ENCODE measurements around the gene ORMDL3. TPM values are rescaled to one million over a fixed set of nuclear protein-coding genes. Genes with fewer than 3 reads are reported as not detected.

Gene ORMDL3
- total RNA-seq, 1 experiment from 2014 or later = 58.6 TPM

- Mint-ChIP-seq H3K36me3 (ENCODE audit: insufficient read depth in 1 of 3, low read depth in 3 of 3) (no peaks in the 10 kb centered on the region), H3K27ac (peak overlapping the region in 1 of 3 experiments; percentile 72; a peak in 1 of 7 replicates), H3K9me3 (no peaks in the 10 kb centered on the region), H3K4me1 (peaks cover 7 to 24% of the 10 kb centered on the region in 2 experiments), H3K27me3 (ENCODE audit: low read depth) (peaks cover 11% of the 10 kb centered on the region), H3K4me3 (no peak overlapping the region)
- H3T11ph ChIP-seq (ENCODE audit: low read length) = no peak overlapping the region
- H3K14ac ChIP-seq (ENCODE audit: insufficient read depth, low read length) = no peak overlapping the region
- no peaks in the 10 kb centered on the region for H3K9me3 ChIP-seq (ENCODE audit: control insufficient read depth, low read depth, low read length)
- H3K23ac ChIP-seq (ENCODE audit: insufficient read length, low read depth, low read length) = no peak overlapping the region
- H2BK5ac ChIP-seq (ENCODE audit: insufficient read length, low read length) = no peak overlapping the region
- H3K9ac ChIP-seq (ENCODE audit: extremely low read depth, insufficient read length, low read length) = no peak overlapping the region
- no peak overlapping the region for H3K4ac ChIP-seq (ENCODE audit: low read depth, low read length)
- no peak for DNase-seq
- H3K27ac ChIP-seq (ENCODE audit: insufficient read length, low read depth, low read length) = no peak overlapping the region
- no peak overlapping the region for H2AK5ac ChIP-seq (ENCODE audit: insufficient read length, low read length)
- no CpG with 5 or more reads among the region's 16 CpGs for WGBS (ENCODE audit: extremely low coverage, insufficient read length, low lambda C conversion rate)
- no peaks in the 10 kb centered on the region for H3K79me1 ChIP-seq (ENCODE audit: insufficient read depth, low read depth, low read length, poor library complexity, severe bottlenecking)
- no peak overlapping the region for H3K56ac ChIP-seq (ENCODE audit: insufficient read length, low read depth, low read length)
- H4K91ac ChIP-seq (ENCODE audit: insufficient read length, low read depth, low read length) = no peak overlapping the region
- no peak overlapping the region for H2BK20ac ChIP-seq (ENCODE audit: low read depth, low read length, poor library complexity, severe bottlenecking)
- H3K27me3 ChIP-seq (ENCODE audit: insufficient read depth, low read length) = no peaks in the 10 kb centered on the region
- no peaks in the 10 kb centered on the region for H3K79me2 ChIP-seq (ENCODE audit: insufficient read depth, low read length)
- TF ChIP-seq CTCF (conservative IDR thresholded peaks at IDR 0.05) = no peak
- no peak overlapping the region for H3K18ac ChIP-seq (ENCODE audit: insufficient read length, low read depth, low read length)
- no peaks in the 10 kb centered on the region; the same call in 1 of the 2 replicates for H3K4me1 ChIP-seq (ENCODE audit: insufficient read depth, low read length)
- no peaks in the 10 kb centered on the region for H3K23me2 ChIP-seq (ENCODE audit: insufficient read length, low read depth, low read length, poor library complexity, severe bottlenecking)
- no peak overlapping the region for H4K8ac ChIP-seq (replicated peaks; ENCODE audit: insufficient read length, low read depth, low read length)
- no peak overlapping the region for H2AFZ ChIP-seq (ENCODE audit: low read length)
- no peak overlapping the region for H3K4me2 ChIP-seq (ENCODE audit: insufficient read depth, insufficient read length, low read length)
- H2BK120ac ChIP-seq (ENCODE audit: low read depth, low read length, poor library complexity, severe bottlenecking) = no peak overlapping the region
- H2BK12ac ChIP-seq (ENCODE audit: insufficient read length, low read depth, low read length) = no peak overlapping the region
- H4K5ac ChIP-seq (ENCODE audit: insufficient read length, low read depth, low read length) = no peak overlapping the region
- H2BK15ac ChIP-seq (ENCODE audit: low read depth, low read length) = no peak overlapping the region
- H4K20me1 ChIP-seq (ENCODE audit: control insufficient read depth, insufficient read depth, insufficient read length) = no peaks in the 10 kb centered on the region
These were observed 17.0 kb upstream of the ORMDL3 start for GRCh38 chr17:39944393-39944711.

All from H9 (cell line).